HCT116 (cell line): ENCODE measurements around the gene WLS.

Experiments
- CBX3 ChIP-seq: IDR thresholded peaks from 2 replicates; pipeline ENCODE4 v1.6.1; 2012; ENCODE audit warnings: low read depth
- EGR1 ChIP-seq: IDR thresholded peaks from 2 replicates; pipeline ENCODE4 v1.6.1; 2012; ENCODE audit warnings: low read depth
- ELF1 ChIP-seq: IDR thresholded peaks from 2 replicates; pipeline ENCODE4 v1.6.1; 2012; ENCODE audit warnings: low read depth, borderline replicate concordance
- EZH2 ChIP-seq: fragments of 200-600 bp; sonication (generic); IDR thresholded peaks from 2 replicates; pipeline ENCODE4 v1.6.1; 2017; ENCODE audit warnings: antibody characterized with exemption, mixed run types
- EZH2phosphoT487 ChIP-seq: fragments of 200-600 bp; IDR thresholded peaks from 2 replicates; pipeline ENCODE4 v1.6.1; 2018; ENCODE audit warnings: antibody characterized with exemption, borderline replicate concordance
- POLR2A ChIP-seq: IDR thresholded peaks from 2 replicates; pipeline ENCODE4 v1.7.0; 2011; ENCODE audit warnings: borderline replicate concordance; ENCODE audit not compliant: insufficient read depth, insufficient read length; ENCODE audit errors: extremely low read depth
- POLR2AphosphoS5 ChIP-seq: IDR thresholded peaks from 2 replicates; pipeline ENCODE4 v1.6.1; 2011; ENCODE audit warnings: mild to moderate bottlenecking, low read depth, low read length, moderate library complexity
- SIN3A ChIP-seq: IDR thresholded peaks from 2 replicates; pipeline ENCODE4 v1.6.1; 2012; ENCODE audit warnings: low read depth
- SP1 ChIP-seq: IDR thresholded peaks from 2 replicates; pipeline ENCODE4 v1.6.1; 2012; ENCODE audit warnings: low read depth
- ZNF274 ChIP-seq: fragments of 200-500 bp; sonication (Bioruptor generic); IDR thresholded peaks from 2 replicates; pipeline ENCODE4 v1.6.1; 2014; ENCODE audit warnings: mild to moderate bottlenecking, low read depth, low read length, inconsistent platforms
- TF ChIP-seq, protein P1 (sequence below), 3 experiments: fragments of 200-600 bp in 1 of 3; sonication (generic) in 1 of 3; IDR thresholded peaks in 2 of 3; conservative IDR thresholded peaks in 1 of 3; 2 replicates each; pipeline ENCODE4 v1.5.1; 2012 to 2017; ENCODE audit warnings: low read depth in 2 of 3, low read length in 2 of 3, antibody characterized with exemption in 1 of 3, borderline replicate concordance in 1 of 3, control low read depth in 1 of 3, mild to moderate bottlenecking in 1 of 3, mixed read lengths in 1 of 3, mixed run types in 1 of 3, moderate library complexity in 1 of 3; ENCODE audit not compliant: insufficient read depth in 1 of 3
- TF ChIP-seq, protein P2 (sequence below): IDR thresholded peaks from 2 replicates; pipeline ENCODE4 v1.6.1; 2012; ENCODE audit warnings: low read depth
- TF ChIP-seq, protein P3 (sequence below): IDR thresholded peaks from 2 replicates; pipeline ENCODE4 v1.6.1; 2012

DNA sequence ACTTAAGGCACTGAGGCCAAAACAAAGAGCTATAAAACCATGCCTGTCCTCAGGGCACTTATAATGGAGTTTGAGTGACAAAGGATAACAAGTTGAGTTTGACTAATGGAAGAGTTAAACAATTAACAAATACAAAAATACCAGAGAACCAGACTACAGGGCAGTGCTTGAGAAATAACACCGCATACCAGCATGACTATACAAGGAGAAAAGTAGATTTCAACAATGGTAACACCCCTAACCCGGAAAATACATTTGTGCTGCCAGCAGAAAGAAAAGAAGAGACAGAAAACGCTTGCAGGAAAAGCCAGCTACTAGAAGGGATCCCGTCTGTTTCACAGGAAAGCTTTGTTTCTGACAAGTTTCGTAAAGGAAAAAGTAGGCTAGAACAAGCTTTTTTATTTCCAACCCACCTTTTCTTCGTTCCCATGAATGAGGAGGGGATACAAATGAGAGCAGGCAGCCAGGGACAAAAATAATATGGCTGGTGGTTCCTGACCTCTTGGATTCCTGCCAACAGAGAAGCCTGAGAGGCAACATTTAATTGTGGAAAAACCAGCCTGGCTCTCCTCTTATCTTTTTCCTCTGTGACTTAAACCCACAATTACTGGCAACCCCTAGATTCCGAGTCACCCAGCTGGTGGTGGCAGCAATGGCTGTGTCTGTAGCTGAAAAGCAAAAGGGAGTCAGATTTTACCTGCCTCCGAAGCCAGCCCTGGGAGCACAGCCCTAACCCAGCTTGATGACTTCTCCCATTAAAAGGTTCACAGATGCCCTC, 56.5 kb downstream of the WLS start:
- TF ChIP-seq, protein P1, sequence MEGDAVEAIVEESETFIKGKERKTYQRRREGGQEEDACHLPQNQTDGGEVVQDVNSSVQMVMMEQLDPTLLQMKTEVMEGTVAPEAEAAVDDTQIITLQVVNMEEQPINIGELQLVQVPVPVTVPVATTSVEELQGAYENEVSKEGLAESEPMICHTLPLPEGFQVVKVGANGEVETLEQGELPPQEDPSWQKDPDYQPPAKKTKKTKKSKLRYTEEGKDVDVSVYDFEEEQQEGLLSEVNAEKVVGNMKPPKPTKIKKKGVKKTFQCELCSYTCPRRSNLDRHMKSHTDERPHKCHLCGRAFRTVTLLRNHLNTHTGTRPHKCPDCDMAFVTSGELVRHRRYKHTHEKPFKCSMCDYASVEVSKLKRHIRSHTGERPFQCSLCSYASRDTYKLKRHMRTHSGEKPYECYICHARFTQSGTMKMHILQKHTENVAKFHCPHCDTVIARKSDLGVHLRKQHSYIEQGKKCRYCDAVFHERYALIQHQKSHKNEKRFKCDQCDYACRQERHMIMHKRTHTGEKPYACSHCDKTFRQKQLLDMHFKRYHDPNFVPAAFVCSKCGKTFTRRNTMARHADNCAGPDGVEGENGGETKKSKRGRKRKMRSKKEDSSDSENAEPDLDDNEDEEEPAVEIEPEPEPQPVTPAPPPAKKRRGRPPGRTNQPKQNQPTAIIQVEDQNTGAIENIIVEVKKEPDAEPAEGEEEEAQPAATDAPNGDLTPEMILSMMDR (IDR thresholded peaks at IDR 0.05 in 2 of 3, conservative IDR thresholded peaks at IDR 0.05 in 1 of 3; ENCODE audit: borderline replicate concordance in 1 of 3, insufficient read depth in 1 of 3, low read depth in 2 of 3, low read length in 2 of 3): no peak
- TF ChIP-seq EGR1 (no peak), POLR2A (no peak), SIN3A (no peak), ZNF274 (no peak), EZH2 (no peak), POLR2AphosphoS5 (no peak), ELF1 (no peak), EZH2phosphoT487 (no peak), SP1 (peak; percentile 23; the same call in 1 of the 2 replicates), CBX3 (no peak)
- TF ChIP-seq, protein P2, sequence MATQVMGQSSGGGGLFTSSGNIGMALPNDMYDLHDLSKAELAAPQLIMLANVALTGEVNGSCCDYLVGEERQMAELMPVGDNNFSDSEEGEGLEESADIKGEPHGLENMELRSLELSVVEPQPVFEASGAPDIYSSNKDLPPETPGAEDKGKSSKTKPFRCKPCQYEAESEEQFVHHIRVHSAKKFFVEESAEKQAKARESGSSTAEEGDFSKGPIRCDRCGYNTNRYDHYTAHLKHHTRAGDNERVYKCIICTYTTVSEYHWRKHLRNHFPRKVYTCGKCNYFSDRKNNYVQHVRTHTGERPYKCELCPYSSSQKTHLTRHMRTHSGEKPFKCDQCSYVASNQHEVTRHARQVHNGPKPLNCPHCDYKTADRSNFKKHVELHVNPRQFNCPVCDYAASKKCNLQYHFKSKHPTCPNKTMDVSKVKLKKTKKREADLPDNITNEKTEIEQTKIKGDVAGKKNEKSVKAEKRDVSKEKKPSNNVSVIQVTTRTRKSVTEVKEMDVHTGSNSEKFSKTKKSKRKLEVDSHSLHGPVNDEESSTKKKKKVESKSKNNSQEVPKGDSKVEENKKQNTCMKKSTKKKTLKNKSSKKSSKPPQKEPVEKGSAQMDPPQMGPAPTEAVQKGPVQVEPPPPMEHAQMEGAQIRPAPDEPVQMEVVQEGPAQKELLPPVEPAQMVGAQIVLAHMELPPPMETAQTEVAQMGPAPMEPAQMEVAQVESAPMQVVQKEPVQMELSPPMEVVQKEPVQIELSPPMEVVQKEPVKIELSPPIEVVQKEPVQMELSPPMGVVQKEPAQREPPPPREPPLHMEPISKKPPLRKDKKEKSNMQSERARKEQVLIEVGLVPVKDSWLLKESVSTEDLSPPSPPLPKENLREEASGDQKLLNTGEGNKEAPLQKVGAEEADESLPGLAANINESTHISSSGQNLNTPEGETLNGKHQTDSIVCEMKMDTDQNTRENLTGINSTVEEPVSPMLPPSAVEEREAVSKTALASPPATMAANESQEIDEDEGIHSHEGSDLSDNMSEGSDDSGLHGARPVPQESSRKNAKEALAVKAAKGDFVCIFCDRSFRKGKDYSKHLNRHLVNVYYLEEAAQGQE: no peak
- TF ChIP-seq, protein P3, sequence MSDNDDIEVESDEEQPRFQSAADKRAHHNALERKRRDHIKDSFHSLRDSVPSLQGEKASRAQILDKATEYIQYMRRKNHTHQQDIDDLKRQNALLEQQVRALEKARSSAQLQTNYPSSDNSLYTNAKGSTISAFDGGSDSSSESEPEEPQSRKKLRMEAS: no peak
